Activated naive CD8-positive, alpha-beta T cell (primary cell): ENCODE data around the gene ARF3.

Experiments
- H3K27ac Mint-ChIP-seq: one replicate; pipeline ENCODE4 v1.8.0; 2021; ENCODE audit warnings: mixed read lengths
- H3K27me3 Mint-ChIP-seq: one replicate; pipeline ENCODE4 v1.8.0; 2021; ENCODE audit warnings: mixed read lengths
- H3K36me3 Mint-ChIP-seq: one replicate; pipeline ENCODE4 v1.8.0; 2021; ENCODE audit warnings: mixed read lengths
- H3K4me1 Mint-ChIP-seq: one replicate; pipeline ENCODE4 v1.8.0; 2021; ENCODE audit warnings: low read depth, mixed read lengths
- H3K4me3 Mint-ChIP-seq: one replicate; pipeline ENCODE4 v1.8.0; 2021; ENCODE audit warnings: mild to moderate bottlenecking, mixed read lengths
- H3K9me3 Mint-ChIP-seq: one replicate; pipeline ENCODE4 v1.8.0; 2021; ENCODE audit warnings: low read depth, mixed read lengths

ARF3 gene

GRCh38 chr12:48960834-48961233 lies 3.5 kb upstream of the ARF3 start:
- H3K27me3 Mint-ChIP-seq = no peaks in the 10 kb centered on the region
- no peaks in the 10 kb centered on the region for H3K9me3 Mint-ChIP-seq
- H3K4me1 Mint-ChIP-seq = peaks cover 16% of the 10 kb centered on the region
- no peak overlapping the region for H3K27ac Mint-ChIP-seq
- no peak overlapping the region for H3K4me3 Mint-ChIP-seq
- no peaks in the 10 kb centered on the region for H3K36me3 Mint-ChIP-seq

- Mint-ChIP-seq H3K27ac (no peak overlapping the region), H3K27me3 (no peaks in the 10 kb centered on the region), H3K4me3 (peak overlapping the region; percentile 97), H3K4me1 (peaks cover 31% of the 10 kb centered on the region), H3K9me3 (no peaks in the 10 kb centered on the region), H3K36me3 (no peaks in the 10 kb centered on the region)
Measured at GRCh38 chr12:48958049-48958388, 732 bp upstream of the ARF3 start.

GRCh38 chr12:48956279-48957140 lies 777 bp downstream of the ARF3 start:
- Mint-ChIP-seq H3K27me3 (no peaks in the 10 kb centered on the region), H3K36me3 (no peaks in the 10 kb centered on the region), H3K27ac (peak overlapping the region; percentile 61), H3K4me1 (peaks cover 36% of the 10 kb centered on the region), H3K9me3 (no peaks in the 10 kb centered on the region), H3K4me3 (peak overlapping the region; percentile 97)

GRCh38 chr12:48954841-48955501 lies 2.3 kb downstream of the ARF3 start:
- H3K27me3 Mint-ChIP-seq = no peaks in the 10 kb centered on the region
- peaks cover 36% of the 10 kb centered on the region for H3K4me1 Mint-ChIP-seq
- H3K4me3 Mint-ChIP-seq = peak overlapping the region; percentile 97
- no peaks in the 10 kb centered on the region for H3K36me3 Mint-ChIP-seq
- H3K9me3 Mint-ChIP-seq = no peaks in the 10 kb centered on the region
- peak overlapping the region; percentile 8 for H3K27ac Mint-ChIP-seq

GRCh38 chr12:48954061-48954460 lies 3.2 kb downstream of the ARF3 start:
- peaks cover 2% of the 10 kb centered on the region for H3K36me3 Mint-ChIP-seq
- H3K9me3 Mint-ChIP-seq = no peaks in the 10 kb centered on the region
- H3K4me1 Mint-ChIP-seq = peaks cover 38% of the 10 kb centered on the region
- no peak overlapping the region for H3K4me3 Mint-ChIP-seq
- H3K27ac Mint-ChIP-seq = no peak overlapping the region
- H3K27me3 Mint-ChIP-seq = no peaks in the 10 kb centered on the region

- Mint-ChIP-seq H3K27me3 (no peaks in the 10 kb centered on the region), H3K9me3 (no peaks in the 10 kb centered on the region), H3K4me1 (peaks cover 39% of the 10 kb centered on the region), H3K36me3 (peaks cover 5% of the 10 kb centered on the region), H3K27ac (no peak overlapping the region), H3K4me3 (no peak overlapping the region)
Measured at GRCh38 chr12:48952691-48953090, 4.6 kb downstream of the ARF3 start.

- H3K9me3 Mint-ChIP-seq = no peaks in the 10 kb centered on the region
- peaks cover 9% of the 10 kb centered on the region for H3K36me3 Mint-ChIP-seq
- no peaks in the 10 kb centered on the region for H3K27me3 Mint-ChIP-seq
- no peak overlapping the region for H3K27ac Mint-ChIP-seq
- no peak overlapping the region for H3K4me3 Mint-ChIP-seq
- H3K4me1 Mint-ChIP-seq = peaks cover 20% of the 10 kb centered on the region
Measured at GRCh38 chr12:48947727-48948126, 9.6 kb downstream of the ARF3 start.

GRCh38 chr12:48946943-48947342 lies 10.3 kb downstream of the ARF3 start:
- Mint-ChIP-seq H3K27me3 (no peaks in the 10 kb centered on the region), H3K27ac (no peak overlapping the region), H3K36me3 (peaks cover 9% of the 10 kb centered on the region), H3K4me1 (peaks cover 17% of the 10 kb centered on the region), H3K4me3 (no peak overlapping the region), H3K9me3 (no peaks in the 10 kb centered on the region)

- no peak overlapping the region for H3K27ac Mint-ChIP-seq
Measured at GRCh38 chr12:48946205-48946604, 11.1 kb downstream of the ARF3 start.

GRCh38 chr12:48943221-48943620 lies 14.1 kb downstream of the ARF3 start:
- no peaks in the 10 kb centered on the region for H3K27me3 Mint-ChIP-seq
- H3K4me3 Mint-ChIP-seq = no peak overlapping the region
- peaks cover 11% of the 10 kb centered on the region for H3K4me1 Mint-ChIP-seq
- no peak overlapping the region for H3K27ac Mint-ChIP-seq
- H3K9me3 Mint-ChIP-seq = no peaks in the 10 kb centered on the region
- peaks cover 4% of the 10 kb centered on the region for H3K36me3 Mint-ChIP-seq

More at GRCh38 chr12:48946205-48946604, 11.1 kb downstream of the ARF3 start:
- Mint-ChIP-seq H3K27me3 (no peaks in the 10 kb centered on the region), H3K36me3 (peaks cover 9% of the 10 kb centered on the region), H3K9me3 (no peaks in the 10 kb centered on the region), H3K4me3 (no peak overlapping the region), H3K4me1 (peaks cover 17% of the 10 kb centered on the region)

GRCh38 chr12:48940181-48940580 lies 17.1 kb downstream of the ARF3 start:
- no peaks in the 10 kb centered on the region for H3K27me3 Mint-ChIP-seq
- no peaks in the 10 kb centered on the region for H3K9me3 Mint-ChIP-seq
- H3K27ac Mint-ChIP-seq = no peak overlapping the region
- peaks cover 5% of the 10 kb centered on the region for H3K4me1 Mint-ChIP-seq
- no peaks in the 10 kb centered on the region for H3K36me3 Mint-ChIP-seq
- no peak overlapping the region for H3K4me3 Mint-ChIP-seq

GRCh38 chr12:48938805-48939204 lies 18.5 kb downstream of the ARF3 start:
- Mint-ChIP-seq H3K4me3 (no peak overlapping the region), H3K27me3 (no peaks in the 10 kb centered on the region), H3K9me3 (no peaks in the 10 kb centered on the region), H3K36me3 (no peaks in the 10 kb centered on the region), H3K4me1 (peaks cover 12% of the 10 kb centered on the region), H3K27ac (no peak overlapping the region)

GRCh38 chr12:48937170-48937569 lies 20.1 kb downstream of the ARF3 start:
- Mint-ChIP-seq H3K9me3 (no peaks in the 10 kb centered on the region), H3K4me3 (no peak overlapping the region), H3K4me1 (peaks cover 23% of the 10 kb centered on the region), H3K36me3 (peaks cover 7% of the 10 kb centered on the region), H3K27ac (no peak overlapping the region), H3K27me3 (no peaks in the 10 kb centered on the region)

- H3K9me3 Mint-ChIP-seq = no peaks in the 10 kb centered on the region
- H3K4me1 Mint-ChIP-seq = peaks cover 23% of the 10 kb centered on the region
- peaks cover 7% of the 10 kb centered on the region for H3K36me3 Mint-ChIP-seq
- no peak overlapping the region for H3K4me3 Mint-ChIP-seq
- H3K27ac Mint-ChIP-seq = no peak overlapping the region
- no peaks in the 10 kb centered on the region for H3K27me3 Mint-ChIP-seq
Measured at GRCh38 chr12:48936379-48936979, 20.8 kb downstream of the ARF3 start.

- H3K9me3 Mint-ChIP-seq = no peaks in the 10 kb centered on the region
- H3K27me3 Mint-ChIP-seq = no peaks in the 10 kb centered on the region
- H3K36me3 Mint-ChIP-seq = peaks cover 16% of the 10 kb centered on the region
- peaks cover 24% of the 10 kb centered on the region for H3K4me1 Mint-ChIP-seq
- no peak overlapping the region for H3K4me3 Mint-ChIP-seq
- no peak overlapping the region for H3K27ac Mint-ChIP-seq
Measured at GRCh38 chr12:48934312-48934706, 23.0 kb downstream of the ARF3 start.
